HepG2 (cell line): ENCODE results near the gene TRPC4AP. TPM values are rescaled to one million over a fixed set of nuclear protein-coding genes. Genes with fewer than 3 reads are reported as not detected.

Experiments used
- ATAC-seq: fragments of 200-7000 bp; cut with Tn5 transposase; 3 replicates; pipeline ENCODE4 v1.9.1; 2020; ENCODE audit warnings: mild to moderate bottlenecking, moderate library complexity
- BruUV-seq: library from RNA; stranded (reverse); fragments of 400-500 nt; replicated peaks from 2 replicates; lab custom pipeline; 2021; lab: Mats Ljungman, UMichigan
- CTCF ChIA-PET: fragments of 300-600 bp; formaldehyde crosslinking; extraction: SDS; loops from one replicate; lab custom pipeline; 2021; ENCODE audit warnings: low total read pairs, inconsistent platforms, low intra/inter-chr PET ratio; lab: Yijun Ruan, JAX
- POLR2A ChIA-PET: fragments of 350-600 bp; sonication (Branson Sonifier 250); formaldehyde crosslinking; loops from one replicate; lab custom pipeline; 2020; ENCODE audit warnings: antibody characterized with exemption, inconsistent platforms; lab: Yijun Ruan, JAX
- DNase-seq: peaks from one replicate; pipeline ENCODE4 v3.0.0-alpha.2; 2015; ENCODE audit warnings: low spot score
- FAIRE-seq: peaks from 3 replicates; lab custom pipeline; 2011; peaks lifted over from hg19 to GRCh38; lab: Jason Lieb, UNC
- H2AFZ ChIP-seq: one replicate; pipeline ENCODE4 v1.6.1; 2011; ENCODE audit warnings: low read length, inconsistent platforms
- H3K27ac ChIP-seq: fragments of 300-600 bp; 3 replicates; pipeline ENCODE4 v1.8.0; 2011; ENCODE audit warnings: mixed run types, mild to moderate bottlenecking, mixed read lengths, low read length, inconsistent platforms; ENCODE audit not compliant: insufficient read depth; ENCODE audit errors: extremely low read length
- H3K27me3 ChIP-seq, 2 experiments: fragments of 200-600 bp in 1 of 2; 2 replicates in 1 of 2; 3 replicates in 1 of 2; pipeline versions ENCODE4 v1.6.0 to v1.8.0; 2011; ENCODE audit warnings: low read length in 2 of 2, mild to moderate bottlenecking in 2 of 2, moderate library complexity in 2 of 2, inconsistent platforms in 1 of 2; ENCODE audit not compliant: insufficient read depth in 2 of 2, control insufficient read depth in 1 of 2
- H3K36me3 ChIP-seq, 2 experiments: fragments of 200-600 bp in 1 of 2; replicated peaks in 1 of 2; 2 replicates in 1 of 2; 3 replicates in 1 of 2; pipeline versions ENCODE4 v1.5.1 to v1.8.0; 2011; ENCODE audit warnings: low read length in 2 of 2, inconsistent platforms in 1 of 2; ENCODE audit not compliant: insufficient read depth in 2 of 2, control insufficient read depth in 1 of 2
- H3K4me1 ChIP-seq: 2 replicates; pipeline ENCODE4 v1.5.1; 2012; ENCODE audit warnings: low read length, inconsistent platforms; ENCODE audit not compliant: insufficient read depth
- H3K4me2 ChIP-seq: 2 replicates; pipeline ENCODE4 v1.6.0; 2011; ENCODE audit warnings: low read depth, low read length, inconsistent platforms
- H3K4me3 ChIP-seq, 3 experiments: fragments of 200-600 bp in 1 of 3; sonication (generic), shearing (Covaris generic) in 1 of 3; replicated peaks in 1 of 3; 2 replicates each; pipeline ENCODE4 v1.5.1; 2011 to 2016; ENCODE audit warnings: low read length in 3 of 3, inconsistent platforms in 2 of 3, low read depth in 2 of 3, mild to moderate bottlenecking in 2 of 3, control low read depth in 1 of 3, mixed read lengths in 1 of 3; ENCODE audit not compliant: insufficient read depth in 1 of 3
- H3K79me2 ChIP-seq: one replicate; pipeline ENCODE4 v1.6.1; 2011; ENCODE audit warnings: low read length, inconsistent platforms; ENCODE audit not compliant: insufficient read depth
- H3K9ac ChIP-seq: 2 replicates; pipeline ENCODE4 v1.6.0; 2011; ENCODE audit warnings: mild to moderate bottlenecking, low read depth, low read length, inconsistent platforms; ENCODE audit not compliant: insufficient read depth
- H3K9me3 ChIP-seq: 2 replicates; pipeline ENCODE4 v1.5.1; 2012; ENCODE audit warnings: mild to moderate bottlenecking, low read length
- H4K20me1 ChIP-seq: 2 replicates; pipeline ENCODE4 v1.6.0; 2011; ENCODE audit warnings: inconsistent platforms, mild to moderate bottlenecking, low read length, moderate library complexity; ENCODE audit not compliant: insufficient read depth
- ESRRA ChIP-seq: sonication (generic); formaldehyde crosslinking; IDR thresholded peaks from 2 replicates; pipeline ENCODE4 v1.5.1; 2020; ENCODE audit warnings: mild to moderate bottlenecking, low read depth, missing genetic modification reagents
- GRHL1 ChIP-seq: sonication (generic); formaldehyde crosslinking; conservative IDR thresholded peaks from 2 replicates; pipeline ENCODE4 v1.8.0; 2022; ENCODE audit warnings: missing genetic modification reagents
- HNRNPH1 ChIP-seq: fragments of 200-400 bp; formaldehyde crosslinking; optimal IDR thresholded peaks from 2 replicates; pipeline ENCODE3; 2017; ENCODE audit warnings: mild to moderate bottlenecking, low read depth, low read length
- MAFK ChIP-seq, 2 experiments: IDR thresholded peaks in 1 of 2; conservative IDR thresholded peaks in 1 of 2; 2 replicates each; pipeline ENCODE4 v1.6.1; 2011; ENCODE audit warnings: improper control_type of control experiment in 2 of 2, low read length in 2 of 2
- MTF1 ChIP-seq: sonication (generic); formaldehyde crosslinking; IDR thresholded peaks from 2 replicates; pipeline ENCODE4 v1.5.0; 2020; ENCODE audit warnings: missing genetic modification reagents
- MTF2 ChIP-seq: sonication (generic); formaldehyde crosslinking; IDR thresholded peaks from 2 replicates; pipeline ENCODE4 v1.5.0; 2020; ENCODE audit warnings: missing genetic modification reagents, borderline replicate concordance
- MXD4 ChIP-seq: IDR thresholded peaks from 2 replicates; pipeline ENCODE4 v1.6.1; 2016; ENCODE audit warnings: mild to moderate bottlenecking, missing biosample characterization, missing genetic modification reagents
- STAT5B ChIP-seq: sonication (generic); formaldehyde crosslinking; IDR thresholded peaks from 2 replicates; pipeline ENCODE4 v1.4.0; 2020; ENCODE audit warnings: missing genetic modification reagents
- ZBTB21 ChIP-seq: sonication (generic); formaldehyde crosslinking; IDR thresholded peaks from 2 replicates; pipeline ENCODE4 v1.4.0; 2020; ENCODE audit warnings: missing genetic modification reagents
- ZFP36 ChIP-seq: fragments of 150-350 bp; IDR thresholded peaks from 2 replicates; pipeline ENCODE4 v1.6.1; 2018; ENCODE audit warnings: borderline replicate concordance, low read length, low read depth; ENCODE audit not compliant: partially characterized antibody
- ZMAT3 ChIP-seq: sonication (generic); formaldehyde crosslinking; conservative IDR thresholded peaks from 2 replicates; pipeline ENCODE4 v1.7.0; 2021; ENCODE audit warnings: missing genetic modification reagents
- ZNF263 ChIP-seq: sonication (generic); formaldehyde crosslinking; IDR thresholded peaks from 2 replicates; pipeline ENCODE4 v1.4.0; 2020; ENCODE audit warnings: missing genetic modification reagents
- ZNF512B ChIP-seq: sonication (generic); formaldehyde crosslinking; IDR thresholded peaks from 2 replicates; pipeline ENCODE4 v1.5.1; 2020; ENCODE audit warnings: missing genetic modification reagents, mild to moderate bottlenecking, borderline replicate concordance
- ZNF572 ChIP-seq: sonication (generic); formaldehyde crosslinking; IDR thresholded peaks from 2 replicates; pipeline ENCODE4 v1.5.1; 2020; ENCODE audit warnings: mild to moderate bottlenecking, missing genetic modification reagents
- ZNF768 ChIP-seq: sonication (generic); formaldehyde crosslinking; IDR thresholded peaks from 2 replicates; pipeline ENCODE4 v1.4.0; 2020; ENCODE audit warnings: missing genetic modification reagents
- ZNF788 ChIP-seq: sonication (generic); formaldehyde crosslinking; IDR thresholded peaks from 2 replicates; pipeline ENCODE4 v1.5.0; 2020; ENCODE audit warnings: mild to moderate bottlenecking, missing genetic modification reagents, borderline replicate concordance
- ZSCAN9 ChIP-seq: IDR thresholded peaks from 2 replicates; pipeline ENCODE4 v1.6.1; 2016; ENCODE audit warnings: borderline replicate concordance
- WGBS: methylation state at CpG from one replicate; pipeline ENCODE4 v1.1.6; 2017; ENCODE audit warnings: low lambda C conversion rate; 5-methylcytosine and 5-hydroxymethylcytosine counted together
- in situ Hi-C: cut with HindIII; loops from 2 replicates; pipeline ENCODE4 v1.10.0; 2017; ENCODE audit warnings: low pct_unique_long_range_greater_than_20kb; ENCODE audit not compliant: extremely low pct_ligation_motif_present
- intact Hi-C: fragments of 100-400 bp; cut with micrococcal nuclease; formaldehyde crosslinking; loops from one replicate; pipeline ENCODE4 v1.10.0; 2022; ENCODE audit not compliant: unreplicated experiment
- polyA plus RNA-seq, 8 experiments: library from polyadenylated mRNA; depleted of rRNA in 3 of 8; stranded (reverse) in 7 of 8; unstranded in 1 of 8; fragments of >200 nt; fragmentation: Illumina TruSeq in 4 of 8; extraction: Trizol in 4 of 8; gene quantifications; 2 replicates each; pipeline versions ENCODE4 v1.2.1 to v1.2.3, GENCODE V29; 2011 to 2016; ENCODE audit warnings: low read depth in 4 of 8, missing spikeins in 1 of 8, mixed read lengths in 1 of 8; ENCODE audit not compliant: insufficient read depth in 1 of 8
- total RNA-seq, 5 experiments: library from RNA; depleted of rRNA; stranded (reverse); fragments of >200 nt; fragmentation: Illumina TruSeq; extraction: Trizol; gene quantifications; 2 replicates each; pipeline ENCODE4 v1.2.3, GENCODE V29; 2016; ENCODE audit warnings: low read depth in 1 of 5

Gene TRPC4AP
- total and polyA plus RNA-seq, 2 of the 13 experiments (the other 11 are each of a cell fraction or from before 2014, with no cell fraction given): 136 to 137 TPM

GRCh38 chr20:35134472-35134871 lies 41.9 kb upstream of the TRPC4AP start:
- FAIRE-seq: no peak
- 94% methylated on average over 9 of the region's 9 CpGs for WGBS
- H3K27ac ChIP-seq: no peak overlapping the region

GRCh38 chr20:35133735-35134134 lies 41.1 kb upstream of the TRPC4AP start:
- in situ Hi-C loops (loop anchor here (25.0 kb wide), 1 partner anchor 304 kb away; the partner anchor contains the start of gene GDF5), intact Hi-C loops (no loop called here)
- Histone ChIP-seq H3K9me3 (no peaks in the 10 kb centered on the region), H4K20me1 (no peaks in the 10 kb centered on the region), H2AFZ (no peak overlapping the region), H3K4me1 (peaks cover 20% of the 10 kb centered on the region), H3K9ac (no peak overlapping the region), H3K79me2 (no peaks in the 10 kb centered on the region), H3K36me3 (peaks cover 21 to 37% of the 10 kb centered on the region in 2 experiments), H3K27ac (no peak overlapping the region), H3K4me3 (no peak overlapping the region), H3K27me3 (no peaks in the 10 kb centered on the region), H3K4me2 (no peak overlapping the region)
- ATAC-seq (no peak), FAIRE-seq (no peak), DNase-seq (no peak)
- 95% methylated on average over 5 of the region's 5 CpGs for WGBS
- ChIA-PET CTCF (no interaction called here), POLR2A (no interaction called here)
- no TSS peak for BruUV-seq
- no peak for TF ChIP-seq ZNF788
- no peak for TF ChIP-seq MXD4 (CRISPR knock-in tag)
- TF ChIP-seq ZSCAN9 (CRISPR knock-in tag): no peak
- no peak for TF ChIP-seq ZBTB21 (CRISPR knock-in tag)
- no peak for TF ChIP-seq MTF2 (CRISPR knock-in tag)
- no peak for TF ChIP-seq ZNF263 (CRISPR knock-in tag)
- TF ChIP-seq MAFK (conservative IDR thresholded peaks at IDR 0.05 in 1 of 2, IDR thresholded peaks at IDR 0.05 in 1 of 2; ENCODE audit: low read length in 2 of 2): 0 out of 4 replicates have a peak, but pooled peaks of 1 of the 2 experiments have one; percentile 16
- TF ChIP-seq ESRRA (CRISPR knock-in tag): no peak
- TF ChIP-seq ZNF512B (CRISPR knock-in tag): no peak
- TF ChIP-seq ZFP36: peak; percentile 23
- TF ChIP-seq GRHL1 (CRISPR knock-in tag): no peak
- no peak for TF ChIP-seq ZMAT3 (CRISPR knock-in tag)
- peak; percentile 79; the same call in 1 of the 2 replicates for TF ChIP-seq ZNF768 (CRISPR knock-in tag)

More at GRCh38 chr20:35134472-35134871, 41.9 kb upstream of the TRPC4AP start:
- TF ChIP-seq ZNF572 (CRISPR knock-in tag) (0 out of 2 replicates have a peak, but pooled peaks have one; percentile 45), MTF1 (CRISPR knock-in tag) (no peak), HNRNPH1 (peak; percentile 19), STAT5B (CRISPR knock-in tag) (no peak)
- TF ChIP-seq, all 625 proteins: peak for 2
- H3K36me3 ChIP-seq: peaks cover 21 to 37% of the 10 kb centered on the region in 2 experiments
- BruUV-seq: no TSS peak
- ATAC-seq: no peak
- no peak for DNase-seq
- H3K9ac ChIP-seq: no peak overlapping the region
- H3K79me2 ChIP-seq: no peaks in the 10 kb centered on the region
- H3K9me3 ChIP-seq: no peaks in the 10 kb centered on the region
- H2AFZ ChIP-seq: no peak overlapping the region
- in situ Hi-C loops (loop anchor here (25.0 kb wide), 1 partner anchor 303 kb away; the partner anchor contains the start of gene GDF5), intact Hi-C loops (no loop called here)
- CTCF ChIA-PET: no interaction called here
- H4K20me1 ChIP-seq: no peaks in the 10 kb centered on the region
- POLR2A ChIA-PET: no interaction called here
- H3K4me2 ChIP-seq: no peak overlapping the region
- H3K27me3 ChIP-seq: no peaks in the 10 kb centered on the region
- no peak overlapping the region for H3K4me3 ChIP-seq
- peaks cover 17% of the 10 kb centered on the region for H3K4me1 ChIP-seq
